Measurements from ENCODE around the gene EHD3.
A peak's percentile ranks its signal among the peaks of the same experiment; 100 is the strongest.

Gene EHD3

GRCh38 chr2:31233741-31234682, at the start of gene EHD3:
EHD3 (plus strand) TSS chr2:31234152; CDS start chr2:31234622, 470 bp downstream.
- DNase-seq: peak; percentile 69 to 92

GRCh38 chr2:31187166-31187565, 46.8 kb upstream of the EHD3 start:
- DNase-seq: no peak

DNA sequence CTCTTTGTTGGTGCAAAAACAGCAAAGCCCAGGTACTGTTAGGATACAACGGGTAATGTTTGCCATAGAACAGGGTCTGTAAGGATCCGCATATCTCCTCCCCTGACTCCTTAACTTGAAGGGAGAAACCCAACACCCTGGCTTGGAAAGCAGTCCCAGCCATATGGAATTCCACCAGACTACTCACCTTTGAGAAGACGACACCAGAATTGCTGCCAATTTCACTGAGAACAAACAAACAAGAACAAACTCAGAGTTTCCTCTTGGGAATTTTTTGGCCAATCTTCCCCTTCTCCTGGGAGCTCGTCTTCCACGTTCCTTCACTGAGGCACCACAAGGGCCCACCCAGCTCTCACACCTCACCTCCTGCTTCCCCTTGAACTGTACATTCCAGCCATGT, 45.8 kb upstream of the EHD3 start:
- DNase-seq: no peak

DNA sequence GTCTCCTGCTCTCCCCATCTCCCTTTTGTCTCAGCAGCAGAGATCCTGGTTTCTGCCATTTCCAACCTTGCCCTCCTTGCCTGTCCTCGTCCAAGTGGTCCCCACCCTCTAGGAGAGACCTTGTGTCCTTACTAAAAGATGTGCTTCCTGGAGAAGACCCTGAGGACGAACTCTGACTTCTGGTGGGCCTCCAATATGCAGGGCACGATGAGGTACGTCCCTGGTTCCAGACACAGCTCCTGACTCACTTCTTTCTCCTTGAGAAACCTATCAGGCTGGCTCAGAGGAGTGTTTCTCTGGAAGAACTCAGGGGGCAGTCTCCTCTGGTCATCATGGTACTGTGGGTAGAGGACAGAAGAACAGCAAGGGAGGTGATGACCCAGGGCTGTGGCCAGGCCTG, 44.8 kb upstream of the EHD3 start:
- no peak for DNase-seq

- DNase-seq: no peak
Measured at GRCh38 chr2:31190188-31190587, 43.8 kb upstream of the EHD3 start.

- no peak for DNase-seq
Measured at GRCh38 chr2:31191931-31192330, 42.0 kb upstream of the EHD3 start.

DNA sequence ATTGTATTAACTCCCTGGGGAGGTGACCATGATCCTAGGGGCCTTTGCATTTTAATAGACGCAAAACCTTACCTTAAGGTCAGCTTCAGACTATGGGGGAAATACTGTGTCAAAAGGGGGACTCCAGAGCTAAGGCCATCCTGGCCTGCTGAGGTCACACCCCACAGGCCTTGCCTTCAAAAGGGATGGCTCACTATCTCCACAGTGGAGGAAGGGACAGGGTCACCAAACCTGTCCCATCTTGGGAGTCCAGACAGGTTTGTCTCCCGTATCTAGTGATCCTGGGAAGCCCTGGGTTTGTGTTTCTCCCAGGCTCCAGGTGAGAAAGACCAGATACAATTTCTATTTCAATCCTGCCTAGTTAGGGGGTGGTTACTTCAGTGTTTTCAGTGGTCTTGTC, 41.6 kb upstream of the EHD3 start:
- DNase-seq: no peak

GRCh38 chr2:31192851-31193392, 41.0 kb upstream of the EHD3 start:
- DNase-seq: no peak

GRCh38 chr2:31193806-31194205, 40.1 kb upstream of the EHD3 start:
- DNase-seq: no peak

DNA sequence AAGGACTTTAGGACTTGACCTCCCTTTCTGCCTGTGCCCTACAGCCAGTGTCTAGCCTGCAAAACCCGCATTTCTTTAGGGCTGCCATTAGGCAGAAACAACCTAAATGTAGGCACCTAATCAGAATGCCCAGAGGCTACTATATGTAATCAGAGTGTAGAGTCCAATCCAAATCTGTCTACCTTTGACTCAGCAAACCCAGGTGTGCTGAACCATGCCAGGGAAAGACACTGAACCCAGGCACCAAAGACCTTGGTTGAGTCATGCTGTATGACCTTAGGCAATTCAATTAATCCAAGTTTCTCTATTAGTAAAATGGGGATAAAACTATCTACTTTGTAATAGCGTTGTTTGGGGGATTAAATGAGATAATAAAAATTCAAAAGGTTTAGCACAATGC, 37.3 kb upstream of the EHD3 start:
- no peak for DNase-seq

DNA sequence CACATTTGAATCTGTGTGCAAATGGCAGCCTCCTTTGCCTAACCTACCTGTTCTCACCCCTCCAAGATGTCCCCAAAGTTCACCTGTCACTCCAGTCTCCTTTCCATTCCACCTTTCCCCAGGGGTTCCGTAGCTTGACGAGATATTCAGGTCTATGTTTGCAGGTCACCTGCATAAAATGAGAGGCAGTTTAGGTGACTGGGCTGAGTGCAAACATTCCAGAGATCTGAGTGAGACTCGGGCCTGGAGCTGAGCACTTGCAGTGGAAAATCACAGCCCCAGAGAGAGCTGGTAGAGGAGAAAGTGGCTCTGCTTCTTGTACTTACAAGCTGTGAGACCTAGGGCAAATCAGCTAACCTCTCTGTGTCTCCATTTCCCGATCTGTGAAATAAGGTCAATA, 36.8 kb upstream of the EHD3 start:
- no peak for DNase-seq

GRCh38 chr2:31197669-31198068, 36.3 kb upstream of the EHD3 start:
- no peak for DNase-seq

GRCh38 chr2:31199206-31199605, 34.7 kb upstream of the EHD3 start:
- no peak for DNase-seq

- no peak for DNase-seq
Measured at GRCh38 chr2:31200972-31201371, 33.0 kb upstream of the EHD3 start.

DNA sequence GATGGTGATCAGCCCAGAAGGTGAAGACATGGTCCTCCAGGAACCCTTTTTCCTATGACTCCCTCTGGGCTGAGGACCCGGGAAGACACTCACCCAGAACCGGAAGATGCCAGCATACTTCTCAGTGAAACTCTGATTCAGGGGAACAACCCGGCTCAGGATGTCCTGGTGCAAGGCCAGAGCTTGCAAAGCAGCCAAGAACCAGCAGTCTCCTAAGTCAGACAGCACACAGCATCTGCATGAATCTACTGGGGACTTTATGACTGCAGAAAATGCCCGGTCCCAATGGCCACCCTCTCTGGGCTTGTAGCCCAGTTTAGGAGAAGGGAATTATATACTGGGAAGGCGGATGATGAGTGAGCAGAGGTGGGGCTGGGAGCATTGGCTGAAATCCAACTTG, 31.9 kb upstream of the EHD3 start:
- no peak for DNase-seq

DNA sequence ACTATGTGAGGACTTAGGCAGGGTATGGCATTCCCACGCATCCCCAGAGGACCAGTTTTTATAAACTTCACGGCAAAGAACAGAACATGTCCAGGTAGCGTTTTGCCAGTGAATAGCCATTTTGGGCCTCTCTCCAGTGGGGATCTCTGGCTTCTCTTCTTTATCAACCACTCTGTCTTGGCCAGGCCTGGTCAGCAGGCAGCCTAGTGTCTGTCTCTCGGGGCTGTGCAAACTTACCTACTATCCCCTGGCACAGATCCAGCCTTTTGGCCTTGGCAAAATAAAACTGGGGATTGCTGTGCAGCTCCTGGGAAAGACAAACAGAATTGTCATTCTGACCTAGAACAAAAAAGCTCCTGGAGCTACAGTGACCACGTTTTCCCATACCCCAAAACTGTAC, 31.1 kb upstream of the EHD3 start:
- no peak for DNase-seq

GRCh38 chr2:31203916-31204315, 30.0 kb upstream of the EHD3 start:
- DNase-seq: no peak

DNA sequence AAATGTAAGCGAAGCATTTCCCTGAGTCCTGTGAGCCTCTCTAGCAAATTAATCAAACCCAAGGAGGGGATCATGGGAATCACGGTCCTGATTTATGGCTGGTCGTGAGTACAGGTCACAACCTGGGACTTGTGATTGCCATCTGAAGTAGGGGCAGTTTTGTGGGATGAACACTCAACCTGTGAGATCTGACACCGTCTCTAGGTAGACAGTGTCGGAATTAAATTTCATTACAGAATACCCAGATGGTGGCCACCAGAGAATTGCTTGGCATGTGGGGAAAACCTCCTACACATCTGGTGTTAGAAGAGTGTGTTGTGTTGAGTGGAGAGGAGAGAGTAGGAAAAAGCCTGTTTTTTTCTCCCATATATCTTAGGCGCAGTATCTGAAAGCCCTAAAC, 29.2 kb upstream of the EHD3 start:
- no peak for DNase-seq

DNA sequence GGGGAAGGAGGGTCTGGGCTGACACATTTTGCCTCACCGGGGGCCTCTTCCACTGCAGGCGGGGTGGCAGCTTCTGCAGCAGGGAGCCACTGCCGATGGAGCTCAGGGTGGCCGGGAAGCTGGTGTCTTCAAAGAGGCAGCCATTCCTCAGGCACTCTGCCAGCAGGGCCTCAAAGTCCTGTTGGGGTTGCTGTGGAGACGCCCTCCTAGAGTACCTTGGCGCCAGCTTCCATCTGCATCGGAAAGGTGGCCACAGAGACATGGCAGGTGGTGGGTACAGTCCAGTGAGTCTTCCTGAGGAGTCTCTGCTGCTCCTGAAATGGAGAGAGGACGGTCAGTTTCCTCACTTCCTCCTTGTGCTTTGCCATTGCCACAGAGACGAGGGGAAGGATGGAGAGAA, 28.8 kb upstream of the EHD3 start:
- DNase-seq: no peak

DNA sequence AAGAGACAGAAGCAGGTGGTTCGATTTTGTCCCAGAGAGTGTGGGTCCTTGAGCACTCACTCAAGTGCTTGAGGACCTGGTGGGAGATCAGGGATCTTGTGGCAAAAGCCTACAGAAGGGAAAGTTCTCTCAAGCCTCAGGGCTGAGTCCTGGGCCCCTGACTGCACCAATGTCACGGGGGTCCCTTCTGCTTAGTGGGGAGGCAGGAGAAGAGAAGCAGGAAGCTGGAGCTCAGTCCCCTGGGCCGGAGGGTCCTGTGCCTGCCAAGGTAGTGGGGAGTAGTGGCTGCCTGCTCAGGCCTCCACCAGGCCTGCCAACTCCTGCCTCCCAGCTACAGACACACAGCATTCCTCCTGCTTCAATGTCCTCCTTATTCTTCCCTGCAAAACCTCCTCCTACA, 28.3 kb upstream of the EHD3 start:
- no peak for DNase-seq

DNA sequence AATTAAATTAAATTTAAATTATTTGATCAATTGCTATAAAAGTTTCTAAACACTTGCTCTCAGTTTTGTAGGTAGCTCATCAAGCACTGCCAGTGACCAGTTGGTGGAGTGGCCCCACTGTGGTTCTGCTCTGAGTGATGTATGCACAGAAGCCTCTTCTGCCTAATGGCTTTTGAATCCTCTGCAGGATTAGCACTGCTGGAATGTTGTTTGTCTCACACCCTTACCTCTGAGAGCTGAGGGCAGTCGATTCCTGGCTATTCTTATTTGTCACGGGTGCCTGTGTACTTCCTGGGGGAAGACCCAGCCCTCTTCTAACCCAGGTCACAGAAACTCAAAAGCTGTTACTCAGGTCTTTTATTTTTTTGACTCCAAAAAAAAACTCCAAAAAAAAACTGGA, 26.2 kb upstream of the EHD3 start:
- DNase-seq: no peak

GRCh38 chr2:31208240-31208639, 25.7 kb upstream of the EHD3 start:
- DNase-seq: no peak

DNA sequence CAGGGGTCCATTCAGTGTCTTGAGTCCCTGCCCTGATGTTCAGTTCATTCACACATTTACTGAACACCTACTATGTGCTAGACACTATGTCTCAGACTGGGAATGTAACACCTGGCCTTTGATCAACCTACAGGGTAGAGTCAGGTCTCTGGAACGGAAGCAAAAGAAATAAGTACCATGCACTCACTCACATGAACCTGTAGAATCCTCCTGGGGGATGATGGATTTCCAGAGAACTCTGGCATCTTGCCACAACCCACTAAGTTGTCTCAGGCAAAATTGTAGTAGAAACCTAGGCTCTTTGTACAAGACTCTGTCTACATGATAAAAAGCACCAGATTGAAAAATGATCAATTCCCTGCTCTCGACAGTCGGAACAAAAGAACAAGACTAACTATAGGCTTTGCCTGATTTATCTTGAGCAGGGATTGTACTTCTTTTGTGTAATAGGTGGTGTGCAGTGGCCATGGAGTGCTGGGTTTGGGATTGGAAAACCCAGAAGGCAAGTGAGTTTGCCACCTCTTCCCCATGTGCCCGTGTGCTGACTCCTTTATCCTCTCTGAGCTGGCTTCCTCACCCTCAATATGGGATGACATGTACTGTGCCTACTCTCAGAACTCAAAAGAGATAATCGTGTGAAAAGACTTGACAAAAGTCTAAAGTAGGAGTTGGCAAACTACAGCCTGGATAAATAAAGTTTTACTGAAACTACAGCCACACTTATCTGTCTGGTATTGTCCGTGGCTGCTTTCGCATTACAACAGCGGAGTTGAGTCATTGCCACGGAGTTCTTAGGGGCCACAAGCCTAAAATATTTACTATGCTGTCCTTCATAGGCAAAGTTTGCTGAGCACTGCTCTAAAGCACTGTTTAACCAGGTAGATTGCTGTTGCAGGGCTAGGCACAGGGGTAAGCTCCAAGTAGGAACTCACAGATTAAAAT, 21.0 kb upstream of the EHD3 start:
- DNase-seq: no peak

Data from NCI-H446 (cell line).